Breast epithelium (tissue), 3 donors: Measurements from ENCODE around the gene F2RL1.
"Not testable (repeated sequence)": the region's sequence is repeated elsewhere in the genome, so short reads cannot be mapped to it uniquely, and the experiment has no call there.

Experiments
- POLR2A ChIP-seq: fragments of 450-650 bp; IDR thresholded peaks from one replicate; pipeline ENCODE4 v1.6.1; 2016; ENCODE audit warnings: antibody characterized with exemption, mild to moderate bottlenecking, moderate library complexity
- TF ChIP-seq, protein P1 (sequence below), 3 donors: fragments of 450-650 bp; IDR thresholded peaks; one replicate each; pipeline ENCODE4 v1.5.1; 2016 to 2017; ENCODE audit warnings: antibody characterized with exemption in 3 of 3, mild to moderate bottlenecking in 3 of 3, moderate library complexity in 3 of 3

DNA sequence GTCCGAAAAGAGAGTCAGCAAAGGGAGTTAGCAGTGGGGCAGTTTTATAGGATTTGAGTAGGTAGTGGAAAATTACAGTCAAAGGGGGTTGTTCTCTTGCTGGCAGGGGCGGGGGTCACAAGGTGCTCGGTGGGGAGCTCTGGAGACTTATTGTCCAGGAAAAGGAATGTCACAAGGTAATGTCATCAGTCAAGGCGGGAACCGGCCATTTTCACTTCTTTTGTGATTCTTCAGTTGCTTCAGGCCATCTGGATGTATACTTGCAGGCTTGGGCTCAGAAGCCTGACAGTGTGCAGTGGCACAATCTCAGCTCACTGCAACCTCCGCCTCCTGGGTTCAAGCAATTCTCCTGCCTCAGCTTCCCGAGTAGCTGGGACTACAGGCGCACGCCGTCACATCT is 29.6 kb upstream of the F2RL1 start:
- TF ChIP-seq, protein P1, sequence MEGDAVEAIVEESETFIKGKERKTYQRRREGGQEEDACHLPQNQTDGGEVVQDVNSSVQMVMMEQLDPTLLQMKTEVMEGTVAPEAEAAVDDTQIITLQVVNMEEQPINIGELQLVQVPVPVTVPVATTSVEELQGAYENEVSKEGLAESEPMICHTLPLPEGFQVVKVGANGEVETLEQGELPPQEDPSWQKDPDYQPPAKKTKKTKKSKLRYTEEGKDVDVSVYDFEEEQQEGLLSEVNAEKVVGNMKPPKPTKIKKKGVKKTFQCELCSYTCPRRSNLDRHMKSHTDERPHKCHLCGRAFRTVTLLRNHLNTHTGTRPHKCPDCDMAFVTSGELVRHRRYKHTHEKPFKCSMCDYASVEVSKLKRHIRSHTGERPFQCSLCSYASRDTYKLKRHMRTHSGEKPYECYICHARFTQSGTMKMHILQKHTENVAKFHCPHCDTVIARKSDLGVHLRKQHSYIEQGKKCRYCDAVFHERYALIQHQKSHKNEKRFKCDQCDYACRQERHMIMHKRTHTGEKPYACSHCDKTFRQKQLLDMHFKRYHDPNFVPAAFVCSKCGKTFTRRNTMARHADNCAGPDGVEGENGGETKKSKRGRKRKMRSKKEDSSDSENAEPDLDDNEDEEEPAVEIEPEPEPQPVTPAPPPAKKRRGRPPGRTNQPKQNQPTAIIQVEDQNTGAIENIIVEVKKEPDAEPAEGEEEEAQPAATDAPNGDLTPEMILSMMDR (IDR thresholded peaks at IDR 0.05), result not testable (repeated sequence)
- TF ChIP-seq POLR2A, result not testable (repeated sequence)
